K562 (cell line): ENCODE results near the gene CUL1. TPM values are rescaled to one million over a fixed set of nuclear protein-coding genes. Genes with fewer than 3 reads are reported as not detected.

Source experiments
- REST ChIP-seq, 2 experiments: fragments of 450-650 bp; formaldehyde crosslinking in 1 of 2; IDR thresholded peaks; 2 replicates each; pipeline versions ENCODE4 v1.4.0 to v1.6.1; 2014 to 2020; ENCODE audit warnings: mild to moderate bottlenecking in 2 of 2, borderline replicate concordance in 1 of 2, low read depth in 1 of 2
- polyA plus RNA-seq, 8 experiments: library from polyadenylated mRNA; depleted of rRNA in 4 of 8; stranded (reverse) in 5 of 8; unstranded in 3 of 8; fragments of >200 nt; fragmentation: Nextera tagmentation in 2 of 8; fragmentation: Illumina TruSeq in 1 of 8; extraction: Ambion mirVana in 2 of 8; extraction: Trizol in 1 of 8; gene quantifications; 2 replicates each; pipeline versions ENCODE4 v1.2.1 to v1.2.3, GENCODE V29; 2011 to 2014; ENCODE audit warnings: inconsistent platforms in 1 of 8, missing spikeins in 1 of 8
- total RNA-seq, 7 experiments: library from RNA; depleted of rRNA in 6 of 7; stranded (reverse); fragments of >200 nt in 6 of 7; fragmentation: Illumina TruSeq in 2 of 7; extraction: Trizol in 2 of 7; gene quantifications; 2 replicates each; pipeline versions ENCODE4 v1.2.1 to v1.2.3, GENCODE V29; 2011 to 2021; ENCODE audit warnings: low replicate concordance in 1 of 7

CUL1 gene
- total and polyA plus RNA-seq, 9 of the 15 experiments (the other 6 are each of a cell fraction or from before 2014, with no cell fraction given), result 31.5 to 107 (median 96.5) TPM

- no peak for TF ChIP-seq REST (IDR thresholded peaks at IDR 0.05; ENCODE audit: borderline replicate concordance)
- no peak for TF ChIP-seq REST (CRISPR knock-in tag; IDR thresholded peaks at IDR 0.05; ENCODE audit: low read depth)
- TF ChIP-seq, all 486 proteins: peak for 34
These were observed 2.0 kb downstream of the CUL1 start (continued) for GRCh38 chr7:148700661-148701064.
